RWPE1 (cell line): ENCODE results near the gene OR13C8.
"Not testable (repeated sequence)": the region's sequence is repeated elsewhere in the genome, so short reads cannot be mapped to it uniquely, and the experiment has no call there.

ENCODE experiments used
- CTCF ChIA-PET: fragments of 350-600 bp; sonication (Branson Sonifier 250); formaldehyde crosslinking; extraction: SDS; loops from one replicate; lab custom pipeline; 2021; lab: Yijun Ruan, JAX
- POLR2A ChIA-PET: fragments of 400-600 bp; formaldehyde crosslinking; extraction: SDS; loops from one replicate; lab custom pipeline; 2020; ENCODE audit warnings: antibody characterized with exemption; ENCODE audit not compliant: low non-redundant PET; lab: Yijun Ruan, JAX
- DNase-seq: peaks from one replicate; pipeline ENCODE4 v3.0.0; 2012; ENCODE audit warnings: low spot score
- H3K27ac ChIP-seq: fragments of 450-650 bp; 2 replicates; pipeline ENCODE4 v1.5.1; 2017
- TF ChIP-seq, protein P1 (sequence below): fragments of 450-650 bp; conservative IDR thresholded peaks from 2 replicates; pipeline ENCODE4 v1.5.1; 2017; ENCODE audit warnings: low read depth, mild to moderate bottlenecking

The OR13C8 gene

DNA sequence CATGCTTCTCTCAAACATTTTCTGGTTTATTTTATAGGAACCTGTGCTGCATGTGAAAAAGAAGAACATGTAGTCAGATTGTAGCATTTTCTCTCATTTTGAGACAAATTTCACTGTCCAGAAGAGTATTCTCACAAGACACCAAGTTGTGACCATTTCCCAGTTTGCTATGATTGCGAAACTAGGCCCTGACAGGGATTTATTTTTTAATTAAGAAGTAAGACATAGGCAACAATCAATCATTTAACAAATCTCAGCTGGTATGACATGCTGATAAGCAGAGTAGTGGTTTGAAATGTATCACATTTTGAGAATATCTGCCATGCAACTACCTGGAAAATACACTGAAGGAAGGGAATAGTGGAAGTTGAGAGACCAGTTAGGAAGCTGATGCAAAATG lies 11.6 kb downstream of the OR13C8 start:
- TF ChIP-seq, protein P1, sequence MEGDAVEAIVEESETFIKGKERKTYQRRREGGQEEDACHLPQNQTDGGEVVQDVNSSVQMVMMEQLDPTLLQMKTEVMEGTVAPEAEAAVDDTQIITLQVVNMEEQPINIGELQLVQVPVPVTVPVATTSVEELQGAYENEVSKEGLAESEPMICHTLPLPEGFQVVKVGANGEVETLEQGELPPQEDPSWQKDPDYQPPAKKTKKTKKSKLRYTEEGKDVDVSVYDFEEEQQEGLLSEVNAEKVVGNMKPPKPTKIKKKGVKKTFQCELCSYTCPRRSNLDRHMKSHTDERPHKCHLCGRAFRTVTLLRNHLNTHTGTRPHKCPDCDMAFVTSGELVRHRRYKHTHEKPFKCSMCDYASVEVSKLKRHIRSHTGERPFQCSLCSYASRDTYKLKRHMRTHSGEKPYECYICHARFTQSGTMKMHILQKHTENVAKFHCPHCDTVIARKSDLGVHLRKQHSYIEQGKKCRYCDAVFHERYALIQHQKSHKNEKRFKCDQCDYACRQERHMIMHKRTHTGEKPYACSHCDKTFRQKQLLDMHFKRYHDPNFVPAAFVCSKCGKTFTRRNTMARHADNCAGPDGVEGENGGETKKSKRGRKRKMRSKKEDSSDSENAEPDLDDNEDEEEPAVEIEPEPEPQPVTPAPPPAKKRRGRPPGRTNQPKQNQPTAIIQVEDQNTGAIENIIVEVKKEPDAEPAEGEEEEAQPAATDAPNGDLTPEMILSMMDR = no peak
- no peak overlapping the region for H3K27ac ChIP-seq
- no peak for DNase-seq
- POLR2A ChIA-PET = no interaction called here
- CTCF ChIA-PET = interaction anchor here (0.6 kb wide), 1 partner anchor 16 kb away, joined by 4 read pairs; no protein-coding TSS in a partner anchor

DNA sequence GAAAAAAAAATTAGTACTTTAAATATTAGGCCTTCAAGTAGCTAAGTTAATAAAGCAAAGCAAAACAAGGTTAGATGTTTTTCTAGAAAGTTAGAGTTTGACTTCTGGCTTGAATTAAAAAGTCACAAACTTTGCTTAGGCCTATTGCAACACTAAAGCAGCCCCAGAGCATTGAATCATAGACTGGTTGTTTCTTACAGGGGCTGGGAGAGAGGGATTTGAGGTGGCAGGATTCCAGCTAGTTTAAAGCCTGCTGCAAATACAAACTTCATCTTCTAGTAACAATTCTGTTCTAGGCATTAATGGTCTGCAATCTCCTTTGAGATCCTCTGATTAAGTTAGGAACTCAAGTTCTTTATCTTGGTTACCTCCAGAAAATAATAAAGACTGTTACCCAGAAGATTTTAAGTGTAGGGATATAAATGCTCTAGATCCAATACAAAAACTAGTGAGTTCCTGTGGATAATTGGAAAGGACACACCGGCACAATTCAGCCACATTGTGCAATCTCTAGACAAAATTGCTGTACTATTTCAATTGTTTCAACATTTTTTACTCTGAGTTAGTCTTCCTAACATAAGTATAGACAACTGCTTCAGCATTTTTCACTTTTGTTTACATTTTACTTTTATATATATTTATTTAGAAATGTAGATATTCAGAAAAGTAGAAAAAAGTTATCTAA lies 17.7 kb downstream of the OR13C8 start:
- ChIA-PET POLR2A (no interaction called here), CTCF (interaction anchor here (0.7 kb wide), 1 partner anchor 1512 kb away, joined by 4 read pairs; no protein-coding TSS in a partner anchor)
- DNase-seq = peak; percentile 9

DNA sequence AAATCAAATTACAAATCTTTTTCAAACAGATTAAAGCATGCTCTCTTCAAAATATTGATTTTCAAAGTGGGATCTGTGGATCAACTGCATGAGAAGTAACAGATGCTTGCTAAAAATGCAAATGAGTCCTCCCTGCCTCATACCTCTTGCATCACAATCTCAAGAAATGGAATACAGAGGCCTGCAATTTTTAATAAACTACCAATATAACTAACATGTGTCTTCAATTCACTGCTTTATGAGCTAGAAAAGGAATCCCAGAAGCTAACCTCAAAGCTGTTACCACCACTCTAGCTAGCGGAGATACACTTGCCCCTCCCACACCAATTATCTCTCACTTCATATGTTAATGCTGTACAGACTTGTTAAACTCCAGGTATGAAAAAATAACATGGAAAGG lies 20.7 kb downstream of the OR13C8 start:
- no peak for DNase-seq
- TF ChIP-seq, protein P1 = no peak
- CTCF ChIA-PET = no interaction called here

More for the DNA sequence above, 17.7 kb downstream of the OR13C8 start:
- TF ChIP-seq, protein P1 = no peak
- no peak overlapping the region for H3K27ac ChIP-seq

DNA sequence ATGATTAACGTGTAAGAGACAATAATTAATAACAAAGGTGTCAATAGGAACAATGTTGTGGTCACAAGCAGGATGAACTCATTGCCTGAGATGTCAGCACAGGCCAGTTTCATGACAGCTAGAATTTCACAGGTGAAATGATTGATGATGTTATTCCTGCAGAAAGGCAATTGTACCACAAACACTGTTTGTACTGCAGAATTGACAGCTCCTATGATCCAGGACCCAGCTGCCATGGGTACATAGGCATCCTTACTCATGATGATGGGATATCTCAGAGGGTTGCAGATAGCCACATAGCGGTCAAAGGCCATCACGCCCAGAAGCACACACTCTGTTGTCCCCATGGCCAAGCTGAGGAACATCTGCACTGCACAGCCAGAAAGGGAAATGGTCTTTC lies 29.8 kb downstream of the OR13C8 start:
- CTCF ChIA-PET, DNase-seq, POLR2A ChIA-PET, H3K27ac ChIP-seq: not testable (repeated sequence)

More for the DNA sequence above, 20.7 kb downstream of the OR13C8 start:
- POLR2A ChIA-PET = no interaction called here
- H3K27ac ChIP-seq = no peak overlapping the region

DNA sequence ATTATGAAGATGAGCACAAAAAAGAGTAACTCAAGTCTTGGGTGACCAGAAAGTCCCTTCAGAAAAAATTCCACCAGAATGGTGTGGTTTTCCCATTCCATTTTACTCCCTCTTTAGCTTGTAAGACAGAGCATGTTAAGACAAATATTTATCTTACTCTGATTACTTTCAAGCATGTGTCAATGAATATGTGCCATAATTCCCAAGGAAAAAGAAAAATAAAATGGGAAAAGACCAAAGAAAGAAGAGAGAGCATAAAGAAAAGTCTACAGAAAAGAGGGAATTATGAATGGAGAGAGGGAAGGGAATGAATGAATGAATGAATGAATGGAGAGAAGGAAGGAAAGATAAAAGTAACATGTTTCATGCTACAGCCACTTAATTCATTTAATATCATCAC lies 30.3 kb downstream of the OR13C8 start, which contains the start of gene OR13C5:
Gene OR13C5, minus strand, starts transcription at position 101 of the 400 bp plus-strand sequence. Its CDS starts 0 bp downstream, at position 101.
- CTCF ChIA-PET, H3K27ac ChIP-seq, POLR2A ChIA-PET, DNase-seq: not testable (repeated sequence)

DNA sequence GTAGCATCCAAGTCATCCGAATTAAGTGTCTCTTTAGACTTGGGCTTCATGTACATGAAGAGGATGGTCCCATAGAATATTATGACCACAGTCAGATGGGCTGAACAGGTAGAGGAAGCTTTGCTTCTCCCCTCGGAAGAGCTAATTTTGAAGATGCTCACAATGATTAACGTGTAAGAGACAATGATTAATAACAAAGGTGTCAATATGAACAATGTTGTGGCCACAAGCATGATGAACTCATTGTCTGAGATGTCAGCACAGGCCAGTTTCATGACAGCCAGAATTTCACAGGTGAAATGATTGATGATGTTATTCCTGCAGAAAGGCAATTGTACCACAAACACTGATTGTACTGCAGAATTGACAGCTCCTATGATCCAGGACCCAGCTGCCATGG lies 35.8 kb downstream of the OR13C8 start:
- CTCF ChIA-PET = no interaction called here
- H3K27ac ChIP-seq = no peak overlapping the region
- DNase-seq = no peak
- TF ChIP-seq, protein P1 = no peak
- POLR2A ChIA-PET = no interaction called here

DNA sequence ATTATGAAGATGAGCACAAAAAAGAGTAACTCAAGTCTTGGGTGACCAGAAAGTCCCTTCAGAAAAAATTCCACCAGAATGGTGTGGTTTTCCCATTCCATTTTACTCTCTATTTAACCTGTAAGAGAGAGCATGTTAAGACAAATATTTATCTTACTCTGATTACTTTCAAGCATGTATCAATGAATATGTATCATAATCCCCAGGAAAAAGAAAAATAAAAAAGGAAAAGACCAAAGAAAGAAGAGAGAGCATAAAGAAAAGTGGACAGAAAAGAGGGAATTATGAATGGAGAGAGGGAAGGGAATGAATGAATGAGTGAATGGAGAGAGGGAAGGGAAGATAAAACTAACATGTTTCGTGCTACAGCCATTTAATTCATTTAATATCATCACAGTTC lies 36.6 kb downstream of the OR13C8 start, which contains the start of gene OR13C2:
Gene OR13C2, minus strand, starts transcription at position 101 of the 400 bp plus-strand sequence. Its CDS starts 0 bp downstream, at position 101.
- DNase-seq, CTCF ChIA-PET, POLR2A ChIA-PET, H3K27ac ChIP-seq: not testable (repeated sequence)

DNA sequence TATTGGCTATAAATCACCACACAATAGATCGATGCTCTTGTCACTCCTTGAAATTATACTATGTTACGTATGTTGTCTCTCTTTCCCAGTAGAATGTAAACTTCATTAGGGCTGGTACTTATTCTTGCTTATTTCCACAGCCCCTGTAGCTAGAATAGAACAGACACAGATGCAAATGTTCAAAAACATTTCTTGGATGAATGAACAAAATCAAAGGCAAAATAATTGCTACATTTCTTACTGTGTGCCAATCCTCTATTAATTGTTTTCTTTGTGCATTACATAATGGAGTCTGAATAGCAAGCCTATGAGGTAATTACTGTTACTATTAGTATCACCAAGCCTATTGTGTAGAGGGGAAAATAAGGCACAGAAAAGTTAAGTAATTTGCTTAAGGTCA lies 37.2 kb downstream of the OR13C8 start:
- TF ChIP-seq, protein P1 = no peak
- no peak overlapping the region for H3K27ac ChIP-seq
- CTCF ChIA-PET = no interaction called here
- POLR2A ChIA-PET = no interaction called here
- DNase-seq = no peak
